Effector memory CD8-positive, alpha-beta T cell (primary cell): Measurements from ENCODE around the gene SCN10A.
A peak's percentile ranks its signal among the peaks of the same experiment; 100 is the strongest.

Experiments used
- ATAC-seq: fragments of 150-1000 bp; cut with Tn5 transposase; replicated peaks from 2 replicates; pipeline ENCODE4 v1.10.0; 2021; ENCODE audit warnings: mild to moderate bottlenecking, moderate library complexity
- DNase-seq, 3 experiments: peaks; one replicate each; pipeline ENCODE4 v3.0.0; 2021
- H3K27ac Mint-ChIP-seq, 2 donors: one replicate each; pipeline ENCODE4 v1.8.0; 2022; ENCODE audit warnings: mild to moderate bottlenecking in 2 of 2, mixed read lengths in 2 of 2, moderate library complexity in 2 of 2
- H3K27me3 Mint-ChIP-seq, 2 donors: one replicate each; pipeline ENCODE4 v1.8.0; 2022; ENCODE audit warnings: mixed read lengths in 2 of 2
- H3K36me3 Mint-ChIP-seq: one replicate; pipeline ENCODE4 v1.8.0; 2022; ENCODE audit warnings: mild to moderate bottlenecking, moderate library complexity, mixed read lengths; ENCODE audit not compliant: insufficient read depth
- H3K4me1 Mint-ChIP-seq, 2 donors: one replicate each; pipeline ENCODE4 v1.8.0; 2022; ENCODE audit warnings: low read depth in 2 of 2, mixed read lengths in 2 of 2
- H3K4me3 Mint-ChIP-seq, 2 donors: one replicate each; pipeline ENCODE4 v1.8.0; 2022; ENCODE audit warnings: mild to moderate bottlenecking in 2 of 2, mixed read lengths in 2 of 2, moderate library complexity in 2 of 2
- H3K9me3 Mint-ChIP-seq, 2 donors: one replicate each; pipeline ENCODE4 v1.8.0; 2022; ENCODE audit warnings: mixed read lengths in 2 of 2
- total RNA-seq, 9 experiments: gene quantifications; one replicate each; lab custom pipeline; 2026; lab: John Stamatoyannopoulos, UW

The SCN10A gene
- 0 reads per million in 9 experiments for total RNA-seq

GRCh38 chr3:38816026-38816425, at the start of gene SCN10A:
Gene SCN10A, minus strand, starts transcription at chr3:38816217. Its CDS starts 22,207 bp downstream, at chr3:38794010.
- Mint-ChIP-seq H3K4me3 (no peak within 1 kb of the TSS), H3K4me1 (no peaks in the 10 kb centered on the region), H3K27me3 (peaks cover 6 to 10% of the 10 kb centered on the region in 2 donors), H3K36me3 (no peaks in the 10 kb centered on the region), H3K9me3 (no peaks in the 10 kb centered on the region), H3K27ac (no peak within 1 kb of the TSS)
- no peak for ATAC-seq
- DNase-seq, result no peak

- H3K9me3 Mint-ChIP-seq, result no peaks in the 10 kb centered on the region
- no peak overlapping the region for H3K4me3 Mint-ChIP-seq
- H3K27ac Mint-ChIP-seq, result no peak overlapping the region
- no peaks in the 10 kb centered on the region for H3K4me1 Mint-ChIP-seq
- DNase-seq (no peak), ATAC-seq (no peak)
- no peaks in the 10 kb centered on the region for H3K36me3 Mint-ChIP-seq
- H3K27me3 Mint-ChIP-seq, result peaks cover 34 to 49% of the 10 kb centered on the region in 2 donors
Observed at GRCh38 chr3:38853011-38853410, 37.0 kb upstream of the SCN10A start.

- no peaks in the 10 kb centered on the region for H3K36me3 Mint-ChIP-seq
- no peak for ATAC-seq
- H3K27me3 Mint-ChIP-seq, result peaks cover 43 to 45% of the 10 kb centered on the region in 2 donors
- H3K4me1 Mint-ChIP-seq, result no peaks in the 10 kb centered on the region
- H3K27ac Mint-ChIP-seq, result no peak overlapping the region
- H3K4me3 Mint-ChIP-seq, result no peak overlapping the region
- no peaks in the 10 kb centered on the region for H3K9me3 Mint-ChIP-seq
- no peak for DNase-seq
Observed at GRCh38 chr3:38843898-38844297, 27.9 kb upstream of the SCN10A start.

GRCh38 chr3:38842266-38842965, 26.4 kb upstream of the SCN10A start:
- H3K27me3 Mint-ChIP-seq, result peaks cover 42 to 46% of the 10 kb centered on the region in 2 donors
- H3K9me3 Mint-ChIP-seq, result no peaks in the 10 kb centered on the region
- H3K27ac Mint-ChIP-seq, result no peak overlapping the region
- no peak overlapping the region for H3K4me3 Mint-ChIP-seq
- no peak for DNase-seq
- no peaks in the 10 kb centered on the region for H3K4me1 Mint-ChIP-seq
- ATAC-seq, result no peak
- no peaks in the 10 kb centered on the region for H3K36me3 Mint-ChIP-seq

- no peaks in the 10 kb centered on the region for H3K36me3 Mint-ChIP-seq
- H3K4me1 Mint-ChIP-seq, result no peaks in the 10 kb centered on the region
- DNase-seq, result no peak
- H3K9me3 Mint-ChIP-seq, result no peaks in the 10 kb centered on the region
- no peak overlapping the region for H3K4me3 Mint-ChIP-seq
- no peak overlapping the region for H3K27ac Mint-ChIP-seq
- ATAC-seq, result no peak
- peaks cover 33 to 43% of the 10 kb centered on the region in 2 donors for H3K27me3 Mint-ChIP-seq
Observed at GRCh38 chr3:38840987-38841386, 25.0 kb upstream of the SCN10A start.

GRCh38 chr3:38837358-38837757, 21.3 kb upstream of the SCN10A start:
- DNase-seq (no peak), ATAC-seq (no peak)
- Mint-ChIP-seq H3K4me1 (peaks cover 6 to 7% of the 10 kb centered on the region in 2 donors), H3K27me3 (peaks cover 6 to 16% of the 10 kb centered on the region in 2 donors), H3K4me3 (no peak overlapping the region), H3K36me3 (no peaks in the 10 kb centered on the region), H3K27ac (no peak overlapping the region), H3K9me3 (no peaks in the 10 kb centered on the region)

- Mint-ChIP-seq H3K4me3 (no peak overlapping the region), H3K4me1 (peaks cover 6 to 7% of the 10 kb centered on the region in 2 donors), H3K36me3 (no peaks in the 10 kb centered on the region), H3K27me3 (peaks cover 3 to 12% of the 10 kb centered on the region in 2 donors), H3K9me3 (no peaks in the 10 kb centered on the region), H3K27ac (no peak overlapping the region)
- DNase-seq (no peak), ATAC-seq (no peak)
Observed at GRCh38 chr3:38836561-38836960, 20.5 kb upstream of the SCN10A start.

GRCh38 chr3:38835939-38836338, 19.9 kb upstream of the SCN10A start:
- DNase-seq (no peak), ATAC-seq (no peak)
- Mint-ChIP-seq H3K4me3 (no peak overlapping the region), H3K4me1 (peaks cover 6 to 7% of the 10 kb centered on the region in 2 donors), H3K27ac (no peak overlapping the region), H3K36me3 (no peaks in the 10 kb centered on the region), H3K27me3 (peaks cover 0 to 8% of the 10 kb centered on the region in 2 donors), H3K9me3 (no peaks in the 10 kb centered on the region)

- H3K27me3 Mint-ChIP-seq, result peaks cover 0 to 8% of the 10 kb centered on the region in 2 donors
- DNase-seq, result no peak
- no peak for ATAC-seq
- H3K4me3 Mint-ChIP-seq, result no peak overlapping the region
- H3K4me1 Mint-ChIP-seq, result peaks cover 6 to 7% of the 10 kb centered on the region in 2 donors
- H3K27ac Mint-ChIP-seq, result peak overlapping the region in 1 of 2 donors; percentile 55
- H3K36me3 Mint-ChIP-seq, result no peaks in the 10 kb centered on the region
- no peaks in the 10 kb centered on the region for H3K9me3 Mint-ChIP-seq
Observed at GRCh38 chr3:38834717-38835116, 18.7 kb upstream of the SCN10A start.

- H3K27ac Mint-ChIP-seq, result peak overlapping the region in 1 of 2 donors; percentile 18
- peaks cover 6 to 7% of the 10 kb centered on the region in 2 donors for H3K4me1 Mint-ChIP-seq
- no peak for ATAC-seq
- no peaks in the 10 kb centered on the region for H3K36me3 Mint-ChIP-seq
- H3K27me3 Mint-ChIP-seq, result peaks cover 0 to 8% of the 10 kb centered on the region in 2 donors
- H3K9me3 Mint-ChIP-seq, result no peaks in the 10 kb centered on the region
- H3K4me3 Mint-ChIP-seq, result no peak overlapping the region
- no peak for DNase-seq
Observed at GRCh38 chr3:38834110-38834509, 18.1 kb upstream of the SCN10A start.

- no peak for DNase-seq
- Mint-ChIP-seq H3K4me3 (no peak overlapping the region), H3K36me3 (no peaks in the 10 kb centered on the region), H3K9me3 (peaks cover 0 to under 1% of the 10 kb centered on the region in 2 donors), H3K27me3 (peaks cover 5 to 40% of the 10 kb centered on the region in 2 donors), H3K4me1 (peaks cover 4% of the 10 kb centered on the region in 2 donors), H3K27ac (no peak overlapping the region)
- no peak for ATAC-seq
Observed at GRCh38 chr3:38829404-38829803, 13.4 kb upstream of the SCN10A start.

- Mint-ChIP-seq H3K27ac (no peak overlapping the region), H3K9me3 (peaks cover 0 to 6% of the 10 kb centered on the region in 2 donors), H3K4me3 (no peak overlapping the region), H3K36me3 (no peaks in the 10 kb centered on the region), H3K27me3 (peaks cover 11 to 48% of the 10 kb centered on the region in 2 donors), H3K4me1 (no peaks in the 10 kb centered on the region)
- ATAC-seq, result no peak
- no peak for DNase-seq
Observed at GRCh38 chr3:38828681-38829080, 12.7 kb upstream of the SCN10A start.

GRCh38 chr3:38827791-38828190, 11.8 kb upstream of the SCN10A start:
- Mint-ChIP-seq H3K4me3 (no peak overlapping the region), H3K36me3 (no peaks in the 10 kb centered on the region), H3K27me3 (peaks cover 19 to 57% of the 10 kb centered on the region in 2 donors), H3K4me1 (no peaks in the 10 kb centered on the region), H3K9me3 (peaks cover 0 to 6% of the 10 kb centered on the region in 2 donors), H3K27ac (no peak overlapping the region)
- ATAC-seq, result no peak
- DNase-seq, result no peak

- Mint-ChIP-seq H3K4me3 (no peak overlapping the region), H3K27me3 (peaks cover 32 to 74% of the 10 kb centered on the region in 2 donors), H3K36me3 (no peaks in the 10 kb centered on the region), H3K27ac (no peak overlapping the region), H3K4me1 (no peaks in the 10 kb centered on the region), H3K9me3 (peaks cover 0 to 13% of the 10 kb centered on the region in 2 donors)
- DNase-seq, result no peak
- no peak for ATAC-seq
Observed at GRCh38 chr3:38826001-38826400, 10.0 kb upstream of the SCN10A start.
